BJ (cell line): Measurements from ENCODE around the gene SUV39H2. TPM values are rescaled to one million over a fixed set of nuclear protein-coding genes. Genes with fewer than 3 reads are reported as not detected.

Experiments used
- CTCF ChIA-PET: fragments of 350-600 bp; formaldehyde crosslinking; extraction: SDS; loops from one replicate; lab custom pipeline; 2021; ENCODE audit warnings: antibody characterized with exemption, inconsistent platforms; lab: Yijun Ruan, JAX
- POLR2A ChIA-PET: fragments of 300-600 bp; sonication (Branson Sonifier 250); formaldehyde crosslinking; extraction: SDS; loops from one replicate; lab custom pipeline; 2021; ENCODE audit warnings: antibody characterized with exemption; lab: Charles Lee
- DNase-seq: peaks from one replicate; pipeline ENCODE4 v3.0.0-alpha.2; 2011; ENCODE audit warnings: low read depth
- H3K27me3 ChIP-seq: 2 replicates; pipeline ENCODE4 v1.6.0; 2011; ENCODE audit warnings: low read length; ENCODE audit not compliant: control insufficient read depth, insufficient read depth
- H3K36me3 ChIP-seq: 2 replicates; pipeline ENCODE4 v1.5.1; 2011; ENCODE audit warnings: low read length; ENCODE audit not compliant: control insufficient read depth, insufficient read depth
- H3K4me3 ChIP-seq: 2 replicates; pipeline ENCODE4 v1.5.1; 2011; ENCODE audit warnings: low read depth, mild to moderate bottlenecking, control low read depth, low read length
- CTCF ChIP-seq: IDR thresholded peaks from 2 replicates; pipeline ENCODE4 v1.5.1; 2011; ENCODE audit warnings: low read depth, mild to moderate bottlenecking, control low read depth, inconsistent platforms, low read length, moderate library complexity; ENCODE audit not compliant: insufficient read depth
- polyA minus RNA-seq: library from RNA; depleted of rRNA, polyadenylated mRNA; stranded (reverse); fragments of >200 nt; gene quantifications from 2 replicates; pipeline ENCODE4 v1.2.3, GENCODE V29; 2011; rRNA and poly(A)+ RNA removed
- polyA plus RNA-seq: library from polyadenylated mRNA; depleted of rRNA; stranded (reverse); fragments of >200 nt; gene quantifications from 2 replicates; pipeline ENCODE4 v1.2.3, GENCODE V29; 2011; rRNA removed

Gene SUV39H2, protein sequence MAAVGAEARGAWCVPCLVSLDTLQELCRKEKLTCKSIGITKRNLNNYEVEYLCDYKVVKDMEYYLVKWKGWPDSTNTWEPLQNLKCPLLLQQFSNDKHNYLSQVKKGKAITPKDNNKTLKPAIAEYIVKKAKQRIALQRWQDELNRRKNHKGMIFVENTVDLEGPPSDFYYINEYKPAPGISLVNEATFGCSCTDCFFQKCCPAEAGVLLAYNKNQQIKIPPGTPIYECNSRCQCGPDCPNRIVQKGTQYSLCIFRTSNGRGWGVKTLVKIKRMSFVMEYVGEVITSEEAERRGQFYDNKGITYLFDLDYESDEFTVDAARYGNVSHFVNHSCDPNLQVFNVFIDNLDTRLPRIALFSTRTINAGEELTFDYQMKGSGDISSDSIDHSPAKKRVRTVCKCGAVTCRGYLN
- polyA plus RNA-seq (2.2 and 5.7 TPM in 2 replicates), polyA minus RNA-seq (2.2 and 2.9 TPM in 2 replicates)

GRCh38 chr10:14878266-14879123, at the start of gene SUV39H2:
Gene SUV39H2, plus strand, starts transcription at chr10:14878866. Its CDS starts 23 bp downstream, at chr10:14878889.
- no peaks in the 10 kb centered on the region for H3K27me3 ChIP-seq
- 0 out of 2 replicates have a peak, but pooled peaks have one; percentile 9 for TF ChIP-seq CTCF
- peak; percentile 69 for DNase-seq
- peak within 1 kb of the TSS; percentile 97 for H3K4me3 ChIP-seq
- ChIA-PET CTCF (interaction anchor here (0.7 to 1.5 kb wide), 4 partner anchors 10 to 373 kb away, joined by 3 to 4 read pairs (median 3); no protein-coding TSS in a partner anchor), POLR2A (no interaction called here)
- no peaks in the 10 kb centered on the region for H3K36me3 ChIP-seq

GRCh38 chr10:14833106-14833505, 45.6 kb upstream of the SUV39H2 start:
- TF ChIP-seq CTCF, result no peak
- ChIA-PET POLR2A (no interaction called here), CTCF (interaction anchor here (1.0 kb wide), 1 partner anchor 10 kb away, joined by 3 read pairs; no protein-coding TSS in a partner anchor)

GRCh38 chr10:14836208-14836607, 42.5 kb upstream of the SUV39H2 start:
- CTCF ChIA-PET, result interaction anchor here (1.0 kb wide), 1 partner anchor 13 kb away, joined by 3 read pairs; no protein-coding TSS in a partner anchor
- DNase-seq, result no peak

More at GRCh38 chr10:14833106-14833505, 45.6 kb upstream of the SUV39H2 start:
- Histone ChIP-seq H3K27me3 (no peaks in the 10 kb centered on the region), H3K36me3 (no peaks in the 10 kb centered on the region), H3K4me3 (no peak overlapping the region)
- no peak for DNase-seq

DNA sequence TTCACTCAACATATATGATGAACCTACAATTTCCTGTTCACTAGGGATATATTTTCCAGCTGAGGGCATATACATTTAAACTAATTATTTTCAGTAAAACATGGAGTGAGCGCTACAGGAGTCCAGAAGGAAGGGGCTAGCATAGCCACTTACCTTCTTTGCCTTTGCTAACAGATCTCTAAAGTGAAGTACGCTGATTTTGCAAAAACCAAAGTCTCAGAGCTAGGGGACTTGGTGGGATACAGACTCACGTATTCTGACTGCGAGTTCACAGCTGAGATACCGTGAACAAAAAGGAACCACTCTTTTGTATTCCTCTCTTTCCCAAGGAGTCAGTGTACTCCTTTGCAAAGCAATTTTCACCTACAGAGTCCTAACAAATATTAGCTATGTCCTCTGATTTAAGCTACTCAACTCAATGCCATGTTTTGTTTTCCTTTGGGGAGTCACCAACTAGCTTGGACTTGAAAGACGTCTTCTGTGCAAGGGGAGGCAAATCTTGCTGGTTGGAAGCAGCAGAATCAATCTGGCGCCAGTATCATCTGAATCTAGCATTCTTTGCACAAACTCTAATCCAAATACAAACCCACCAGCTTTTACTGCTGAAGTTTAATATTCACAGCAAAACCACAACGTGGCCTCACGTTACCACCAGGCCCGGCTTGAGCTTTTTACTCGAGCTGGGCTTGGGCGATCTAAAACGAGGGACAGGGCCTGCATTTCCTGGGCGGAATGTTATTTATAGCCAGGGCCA, 41.5 kb upstream of the SUV39H2 start:
- CTCF ChIA-PET, result interaction anchor here (1.4 to 1.7 kb wide), 4 partner anchors 10 to 338 kb away, joined by 4 to 13 read pairs (median 4); no protein-coding TSS in a partner anchor
- Histone ChIP-seq H3K27me3 (no peaks in the 10 kb centered on the region), H3K4me3 (peak overlapping the region; percentile 63), H3K36me3 (peaks cover 4% of the 10 kb centered on the region; the same call in 1 of the 2 replicates)
- TF ChIP-seq CTCF, result no peak
- DNase-seq, result no peak
- POLR2A ChIA-PET, result interaction anchor here (0.6 kb wide), 1 partner anchor 81 kb away, joined by 3 read pairs; no protein-coding TSS in a partner anchor

More at GRCh38 chr10:14836208-14836607, 42.5 kb upstream of the SUV39H2 start:
- POLR2A ChIA-PET, result no interaction called here
- H3K4me3 ChIP-seq, result no peak overlapping the region
- H3K27me3 ChIP-seq, result no peaks in the 10 kb centered on the region
- TF ChIP-seq CTCF, result no peak
- no peaks in the 10 kb centered on the region for H3K36me3 ChIP-seq
